Mammary microvascular endothelial cell (primary cell): ENCODE data around the gene MTAP. TPM values are rescaled to one million over a fixed set of nuclear protein-coding genes. Genes with fewer than 3 reads are reported as not detected.

Source experiments
- total RNA-seq: library from RNA; depleted of rRNA; stranded (reverse); fragments of >200 nt; gene quantifications from 2 replicates; pipeline ENCODE4 v1.2.3, GENCODE V29; 2015

The MTAP gene
- total RNA-seq = 34.1 and 42.4 TPM in 2 replicates

GRCh38 chr9:21802418-21803000 is at the start of gene MTAP:
TSS of gene MTAP (plus strand) at chr9:21802636. CDS start at chr9:21802749, 113 bp downstream.

Other genes with a start within 250 kb of the MTAP start
- 40.8 and 43.6 TPM in 2 replicates for gene CDKN2A, start 191.8 kb downstream of the MTAP start, total RNA-seq
- gene CDKN2B-AS1, start 192.2 kb downstream of the MTAP start, total RNA-seq = 1.1 and 1.7 TPM in 2 replicates
- 21.0 and 34.4 TPM in 2 replicates for gene CDKN2B, start 206.7 kb downstream of the MTAP start, total RNA-seq